VCaP (cell line): ENCODE results near the gene DOCK10.

Experiments used
- H3K27ac ChIP-seq: fragments of 450-650 bp; 2 replicates; pipeline ENCODE4 v1.5.1; 2017
- CTCF ChIP-seq: fragments of 450-650 bp; conservative IDR thresholded peaks from 2 replicates; pipeline ENCODE4 v1.5.1; 2017; ENCODE audit warnings: mild to moderate bottlenecking, moderate library complexity

Gene DOCK10

DNA sequence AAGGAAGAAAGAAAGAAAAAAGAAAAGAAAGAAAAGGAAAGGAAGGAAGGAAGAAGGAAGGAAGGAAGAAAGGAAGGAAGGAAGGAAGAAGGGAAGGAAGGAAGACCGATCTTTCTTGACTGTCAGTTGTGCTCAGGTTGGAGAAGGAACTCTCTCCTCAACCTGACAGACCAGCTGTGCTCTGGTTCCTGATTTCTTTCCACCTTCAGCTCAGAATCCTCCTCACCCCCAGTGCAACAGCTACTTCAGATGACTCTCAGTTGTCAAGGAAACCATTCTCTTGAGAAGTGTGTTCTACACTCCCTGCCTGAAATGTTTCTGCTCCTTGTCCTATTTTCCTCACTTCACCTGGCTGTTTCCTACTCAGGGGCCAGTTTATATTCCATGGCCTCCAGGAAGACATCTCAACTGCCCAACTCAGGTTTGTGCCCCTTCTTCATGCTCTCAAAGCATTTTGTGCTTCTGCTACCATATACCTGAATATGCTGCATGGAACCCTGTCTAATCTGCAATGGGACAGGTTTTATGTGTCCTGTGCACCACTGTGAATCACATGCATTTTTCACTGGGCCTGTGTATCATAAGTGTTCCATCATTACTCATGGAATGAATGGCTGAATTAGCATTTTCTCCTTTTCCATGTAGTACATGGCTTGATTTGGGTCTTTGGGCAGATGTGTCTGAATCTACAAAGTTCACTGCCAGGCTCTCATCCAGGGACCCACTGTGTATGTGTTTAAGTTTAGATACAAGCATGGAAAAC, 32.8 kb upstream of the DOCK10 start:
- no peak for TF ChIP-seq CTCF
- no peak overlapping the region for H3K27ac ChIP-seq

GRCh38 chr2:225074366-225074765, 32.1 kb upstream of the DOCK10 start:
- H3K27ac ChIP-seq: no peak overlapping the region
- TF ChIP-seq CTCF: no peak

- H3K27ac ChIP-seq: no peak overlapping the region
- no peak for TF ChIP-seq CTCF
Measured at GRCh38 chr2:225073198-225073597, 30.9 kb upstream of the DOCK10 start.

- TF ChIP-seq CTCF: no peak
- no peak overlapping the region for H3K27ac ChIP-seq
Measured at GRCh38 chr2:225072444-225072843, 30.2 kb upstream of the DOCK10 start.

GRCh38 chr2:225070811-225071210, 28.5 kb upstream of the DOCK10 start:
- H3K27ac ChIP-seq: no peak overlapping the region
- no peak for TF ChIP-seq CTCF

- TF ChIP-seq CTCF: no peak
- no peak overlapping the region for H3K27ac ChIP-seq
Measured at GRCh38 chr2:225069966-225070365, 27.7 kb upstream of the DOCK10 start.

DNA sequence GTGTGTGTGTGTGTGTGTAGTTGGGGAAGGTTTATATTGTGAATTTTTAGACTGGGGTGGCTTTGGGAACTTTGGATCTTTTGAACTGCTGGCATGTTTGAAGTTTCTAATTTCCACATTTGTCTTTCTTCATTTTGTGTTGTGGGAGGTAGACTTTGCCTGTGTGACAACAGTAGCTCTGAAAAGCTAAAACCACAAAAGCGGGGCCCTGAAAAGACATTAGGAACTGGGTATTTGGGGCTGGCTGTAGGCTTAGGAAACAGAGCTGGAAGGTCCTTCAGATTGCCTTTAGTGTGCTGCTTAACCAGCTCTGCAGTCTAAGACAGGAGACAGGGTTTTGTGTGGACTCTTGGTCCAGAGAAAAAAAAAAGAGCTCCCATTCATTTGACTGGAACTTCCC, 27.2 kb upstream of the DOCK10 start:
- no peak for TF ChIP-seq CTCF

More for the DNA sequence above, 27.2 kb upstream of the DOCK10 start:
- no peak overlapping the region for H3K27ac ChIP-seq
